SK-N-DZ (cell line): ENCODE data around the gene OSBPL10.

Source experiments
- DNase-seq: peaks from one replicate; pipeline ENCODE4 v3.0.0-alpha.2; 2015; ENCODE audit warnings: low spot score

Gene OSBPL10

DNA sequence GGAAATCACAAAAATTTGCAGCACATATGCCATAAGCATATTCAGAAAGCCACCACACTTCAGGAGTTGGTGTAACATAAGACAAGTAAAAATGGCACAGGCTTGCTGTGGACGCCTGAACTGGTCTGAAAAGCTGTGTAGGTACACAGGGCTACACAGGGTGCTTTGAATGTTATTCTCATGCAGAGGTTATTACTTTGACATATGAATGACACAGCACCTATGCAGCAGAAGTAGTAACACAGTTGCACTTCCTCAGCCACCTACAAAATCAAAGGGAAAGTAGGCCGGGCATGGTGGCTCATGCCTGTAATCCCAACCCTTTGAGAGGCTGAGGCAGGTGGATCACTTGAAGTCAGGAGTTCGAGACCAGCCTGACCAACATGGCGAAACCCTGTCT is 54.5 kb downstream of the OSBPL10 start:
- DNase-seq: no peak

DNA sequence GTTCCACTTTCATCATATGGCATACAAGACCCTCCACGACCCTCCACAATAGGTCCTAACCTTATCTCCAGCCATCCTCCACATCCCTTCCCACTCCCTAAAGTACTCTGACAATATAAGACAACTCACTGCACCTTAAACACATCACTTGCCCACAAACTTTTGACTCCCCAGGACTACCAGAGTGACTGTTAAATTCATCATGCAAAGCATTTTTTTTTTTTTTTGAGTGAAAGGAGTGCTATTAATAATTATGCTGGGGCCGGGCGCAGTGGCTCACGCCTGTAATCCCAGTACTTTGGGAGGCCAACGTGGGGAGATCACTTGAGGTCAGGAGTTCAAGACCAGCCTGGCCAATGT is 55.8 kb downstream of the OSBPL10 start:
- DNase-seq: no peak

DNA sequence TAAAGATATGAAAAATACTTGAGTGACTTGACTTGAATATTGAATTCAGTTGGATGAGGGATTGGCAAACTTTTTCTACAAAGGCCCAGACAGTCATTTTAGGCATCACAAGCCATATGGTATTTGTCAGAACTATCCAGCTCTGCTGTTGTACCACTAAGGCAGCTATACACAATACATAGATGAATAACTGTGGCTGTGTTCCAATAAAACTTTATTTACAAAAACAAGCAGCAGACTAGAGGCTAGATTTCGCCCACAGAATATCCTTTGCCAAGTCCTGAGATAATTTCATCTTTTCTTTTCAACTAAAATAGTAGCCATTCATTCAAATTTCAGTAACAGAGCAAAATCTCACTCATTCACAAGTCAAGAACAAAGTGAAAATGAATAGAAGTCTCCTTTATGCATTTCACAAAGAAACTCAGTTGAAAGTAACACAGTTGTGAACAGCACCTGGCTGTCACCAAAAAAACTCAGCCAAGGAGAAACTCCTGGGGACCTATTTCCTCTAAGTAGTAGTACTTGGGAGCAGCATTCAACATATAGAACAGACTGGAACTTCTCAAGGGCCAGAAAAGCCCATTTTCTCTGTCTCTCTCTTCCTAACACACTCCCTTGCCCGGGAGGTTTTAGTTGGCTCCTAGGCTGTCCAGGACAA is 56.3 kb downstream of the OSBPL10 start:
- DNase-seq: no peak

DNA sequence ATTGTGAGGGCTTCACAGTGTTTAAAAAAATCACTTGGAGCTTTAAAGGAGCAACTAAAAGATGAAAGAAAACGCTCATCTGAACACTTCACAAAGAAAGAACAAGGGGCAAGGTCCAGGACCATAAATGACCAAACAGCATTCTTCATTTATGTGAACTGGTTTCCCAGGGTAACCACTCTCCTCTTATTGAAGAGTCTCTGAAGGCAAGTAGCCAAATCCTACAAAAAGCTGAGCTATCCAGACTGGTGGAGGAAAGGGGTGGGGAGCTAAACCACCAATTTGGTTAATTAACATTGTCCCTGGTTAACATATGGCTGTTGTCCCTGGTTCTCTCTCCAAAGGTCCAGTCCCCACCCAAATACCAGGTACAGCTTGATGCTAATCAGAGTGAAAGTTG is 58.1 kb downstream of the OSBPL10 start:
- no peak for DNase-seq

DNA sequence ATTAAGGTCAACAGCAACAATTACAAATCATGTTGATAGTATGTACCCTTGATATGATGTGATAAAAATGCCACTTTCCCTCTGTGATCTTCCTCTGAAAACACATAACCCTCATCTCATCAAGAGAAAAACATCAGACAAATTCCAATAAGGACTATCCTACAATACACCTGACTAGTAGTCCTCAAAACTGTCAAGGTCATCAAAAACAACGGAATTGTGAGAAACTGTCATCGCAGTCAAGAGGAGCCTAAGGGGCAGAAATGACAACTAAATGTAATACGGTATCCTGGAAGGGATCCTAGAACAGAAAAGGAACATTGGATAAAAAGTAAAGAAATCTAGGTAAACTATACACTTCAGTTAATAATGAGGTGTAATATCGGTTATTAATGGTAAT is 59.2 kb downstream of the OSBPL10 start:
- no peak for DNase-seq

DNA sequence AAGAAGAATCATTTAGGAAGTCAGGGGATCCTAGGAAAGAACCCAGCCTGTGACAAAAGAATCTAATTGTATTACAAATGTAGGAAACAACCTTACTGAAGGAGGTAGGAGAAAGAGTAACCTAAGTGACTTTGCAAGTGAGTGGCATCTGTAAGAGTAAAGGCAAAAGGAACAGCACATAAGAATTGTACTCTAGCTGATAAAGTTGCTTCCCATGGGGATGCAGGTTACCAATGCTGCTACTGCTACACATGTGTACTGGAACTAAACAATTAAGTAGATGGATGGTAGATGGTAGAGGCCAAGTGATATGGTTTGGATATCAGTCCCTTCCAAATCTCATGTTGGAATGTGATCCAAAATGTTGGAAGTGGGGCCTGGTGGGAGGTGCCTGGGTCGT is 60.8 kb downstream of the OSBPL10 start:
- no peak for DNase-seq

DNA sequence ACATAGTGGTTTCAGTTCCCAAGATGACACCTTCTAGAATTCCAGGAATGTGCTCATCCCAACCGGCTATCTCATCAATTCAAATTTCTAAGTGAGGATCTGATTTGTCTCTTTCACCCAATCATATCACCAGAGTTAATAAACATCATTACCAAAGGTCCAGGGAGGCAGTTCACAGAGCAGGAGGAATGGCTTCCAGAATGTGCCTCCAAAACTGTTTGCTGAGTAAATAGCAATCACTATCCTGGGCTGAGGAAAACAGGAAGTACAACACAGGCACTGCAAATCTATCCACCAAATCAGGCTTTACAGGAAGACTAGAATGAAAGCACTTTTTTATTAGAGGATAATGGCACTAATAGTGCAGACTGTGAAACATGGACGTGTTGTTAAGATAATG is 61.5 kb downstream of the OSBPL10 start:
- no peak for DNase-seq

DNA sequence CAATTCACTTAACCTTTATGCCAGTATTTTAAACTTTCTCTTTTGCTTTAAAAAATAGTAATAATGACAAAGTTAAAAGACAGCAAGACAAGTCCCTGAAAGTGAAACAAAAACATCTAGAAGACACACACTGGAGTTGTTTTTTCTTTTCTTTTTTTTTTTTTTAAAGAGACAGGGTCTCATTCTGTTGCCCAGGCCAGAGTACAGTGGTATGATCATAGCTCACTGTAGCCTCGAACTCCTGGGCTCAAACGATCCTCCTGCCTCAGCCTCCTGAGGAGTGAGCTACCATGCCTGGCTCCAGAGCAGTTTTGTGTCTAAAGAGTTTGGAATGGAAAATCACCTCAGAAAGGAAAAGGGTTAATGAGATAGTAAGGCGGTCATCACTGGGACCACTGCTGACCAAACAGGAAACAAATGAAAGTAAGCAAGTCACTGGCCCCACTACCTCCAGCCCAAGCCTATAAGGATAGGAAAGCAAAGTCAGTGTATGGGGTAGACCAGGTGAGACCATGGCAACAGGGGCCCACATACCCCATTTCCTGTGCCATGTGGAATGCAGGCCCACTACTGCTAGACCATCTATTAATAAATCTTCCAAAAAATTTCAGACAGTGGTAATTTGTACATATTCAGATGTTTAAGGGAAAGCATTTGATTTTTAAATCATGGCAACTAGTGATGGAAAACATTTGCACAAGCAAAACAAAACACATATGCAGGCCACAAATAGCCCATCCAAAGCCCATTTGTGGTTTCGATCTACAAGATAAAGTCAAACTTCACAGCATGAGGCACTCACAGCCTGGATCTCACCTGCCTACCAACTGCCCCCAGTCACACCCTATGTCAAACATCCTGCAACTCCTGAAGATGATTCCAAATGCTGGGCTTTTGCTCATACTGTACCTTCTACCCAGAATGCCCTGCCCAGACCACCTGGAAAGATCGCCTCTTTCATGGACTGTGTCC is 62.6 kb downstream of the OSBPL10 start:
- no peak for DNase-seq

DNA sequence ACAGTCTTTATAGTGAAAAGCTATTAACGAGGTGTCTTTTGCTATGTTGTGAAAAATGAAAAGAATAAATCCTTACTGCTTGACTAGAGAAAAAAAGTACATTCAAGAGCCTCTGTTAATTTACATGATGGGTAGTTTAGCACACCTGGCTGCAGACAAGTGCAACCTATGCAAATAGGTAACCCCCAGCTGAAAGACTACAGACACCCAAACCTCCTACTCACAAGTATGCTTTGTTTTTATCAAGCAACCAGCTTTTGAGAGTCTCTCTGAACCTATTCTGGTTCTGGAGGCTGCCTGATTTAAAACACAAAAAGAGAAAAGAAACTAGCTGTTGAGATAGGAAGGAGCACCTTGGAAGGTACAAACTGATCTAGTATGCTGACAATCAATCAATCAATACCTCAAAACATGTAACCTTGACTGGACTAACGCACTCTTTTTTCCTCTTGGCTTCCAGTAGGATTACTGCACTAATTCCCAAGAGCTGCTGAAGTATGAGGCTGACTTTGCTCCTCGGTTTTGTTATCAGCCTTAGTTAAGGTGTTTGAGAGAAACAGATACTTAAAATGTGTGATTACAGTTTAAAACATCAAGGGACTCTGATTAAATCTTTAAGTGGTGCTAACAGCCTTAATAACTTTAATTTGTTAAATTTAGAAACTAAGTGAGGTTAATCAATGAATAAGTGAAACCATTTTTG is 63.6 kb downstream of the OSBPL10 start:
- DNase-seq: no peak

DNA sequence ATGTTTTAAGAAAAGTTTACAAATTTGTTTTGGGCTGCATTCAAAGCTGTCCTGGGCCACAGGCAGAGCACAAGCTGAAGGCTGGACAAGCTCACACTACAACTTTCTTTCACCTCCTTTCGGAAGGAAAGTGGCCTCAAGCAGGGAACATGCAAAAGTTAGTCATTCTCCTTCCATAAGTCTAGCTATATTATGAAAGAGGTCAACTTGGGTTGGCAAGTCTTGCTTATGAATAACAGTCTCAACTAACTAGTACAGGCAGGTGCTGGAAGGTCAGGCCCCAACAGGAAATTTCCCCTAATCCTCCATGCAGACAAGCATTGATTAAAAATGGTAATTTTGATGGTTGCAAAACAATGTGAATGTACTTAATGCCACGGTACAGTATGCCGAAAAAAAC is 69.4 kb downstream of the OSBPL10 start:
- DNase-seq: no peak

DNA sequence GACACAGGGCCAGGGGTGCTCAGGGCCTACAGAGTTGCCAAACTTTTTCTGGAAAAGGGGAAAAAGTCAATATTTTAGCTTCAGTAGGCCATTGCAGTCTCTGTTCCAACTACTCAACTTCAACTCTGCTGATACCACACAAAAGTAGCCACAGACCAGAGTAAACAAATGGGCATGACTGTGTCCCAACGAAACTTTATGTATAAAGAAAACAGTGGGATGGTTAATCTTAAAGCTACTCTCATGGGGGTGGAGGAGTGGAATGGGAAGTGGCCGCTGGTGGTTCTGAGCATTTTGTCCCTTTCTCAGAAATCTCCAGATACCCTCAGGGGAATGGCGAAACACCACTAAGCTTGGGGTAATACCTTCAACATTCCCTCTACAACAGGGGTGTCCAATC is 69.9 kb downstream of the OSBPL10 start:
- no peak for DNase-seq

DNA sequence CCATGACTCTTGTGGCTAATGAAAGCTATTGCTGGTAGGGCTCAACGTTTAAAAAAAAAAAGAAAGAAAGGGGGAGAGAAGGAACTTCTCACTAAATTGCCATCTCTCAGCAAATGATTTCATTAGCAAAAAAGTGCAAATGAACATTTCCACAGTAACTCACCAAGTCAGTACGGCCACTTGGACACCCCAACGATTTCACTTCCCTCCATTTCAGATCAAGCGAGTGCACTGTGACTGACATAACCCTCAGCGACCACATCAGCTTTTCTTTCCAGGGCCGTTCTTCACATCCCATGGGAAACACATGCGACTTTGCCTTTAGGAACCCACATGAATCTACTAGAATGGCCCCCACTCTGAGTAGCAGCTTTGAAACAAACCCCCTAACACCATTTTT is 71.6 kb downstream of the OSBPL10 start:
- no peak for DNase-seq

DNA sequence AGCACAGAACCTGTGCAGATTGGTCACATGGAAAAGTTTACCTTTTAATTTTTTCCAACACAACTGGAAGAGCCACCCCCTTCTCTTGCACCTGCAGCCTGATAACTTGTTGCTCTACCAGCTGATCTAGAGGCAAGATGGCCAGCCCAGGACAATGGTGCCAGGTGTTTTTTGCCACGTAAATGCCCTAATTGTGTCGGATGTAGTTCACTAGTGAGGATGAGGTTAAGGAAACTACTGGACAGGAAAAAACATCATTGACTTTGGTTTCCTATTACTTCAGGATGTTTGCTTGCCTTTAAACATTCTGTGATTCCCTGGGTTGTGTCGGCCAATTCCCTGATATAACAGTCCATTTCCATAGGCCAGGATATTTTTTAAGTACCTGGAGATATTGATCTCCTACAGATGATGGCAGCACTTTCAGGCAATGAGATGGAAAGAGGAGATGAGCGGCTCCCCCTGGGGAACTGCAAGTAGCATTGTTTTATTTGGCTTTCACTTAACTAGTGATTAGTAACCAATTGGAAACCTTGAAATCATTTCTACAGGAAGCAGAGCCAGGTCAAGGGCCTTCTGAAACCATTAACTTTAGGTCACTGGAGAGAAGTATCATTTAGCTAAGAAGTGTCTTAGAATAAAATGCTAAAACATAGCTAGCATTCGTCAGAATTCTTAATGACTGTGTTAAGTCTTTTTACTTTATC is 72.5 kb downstream of the OSBPL10 start:
- no peak for DNase-seq

DNA sequence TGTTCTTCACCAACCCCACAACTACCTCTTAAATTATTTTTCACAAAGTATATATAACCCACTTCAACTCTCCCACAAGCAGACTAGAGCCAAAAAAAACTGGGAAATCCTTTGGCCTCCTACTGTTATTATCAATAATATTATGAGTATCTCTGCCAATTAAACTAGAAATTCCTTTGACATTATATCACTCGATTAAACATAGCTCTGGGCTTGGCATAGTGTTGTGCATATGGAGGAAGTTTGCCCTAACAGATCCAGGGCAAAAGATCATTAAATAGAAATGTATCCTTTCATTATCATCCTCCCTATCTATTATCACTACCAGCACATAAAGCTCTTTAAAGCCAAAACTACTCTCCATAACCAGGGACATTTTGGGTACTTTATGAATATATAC is 74.9 kb downstream of the OSBPL10 start:
- DNase-seq: no peak

DNA sequence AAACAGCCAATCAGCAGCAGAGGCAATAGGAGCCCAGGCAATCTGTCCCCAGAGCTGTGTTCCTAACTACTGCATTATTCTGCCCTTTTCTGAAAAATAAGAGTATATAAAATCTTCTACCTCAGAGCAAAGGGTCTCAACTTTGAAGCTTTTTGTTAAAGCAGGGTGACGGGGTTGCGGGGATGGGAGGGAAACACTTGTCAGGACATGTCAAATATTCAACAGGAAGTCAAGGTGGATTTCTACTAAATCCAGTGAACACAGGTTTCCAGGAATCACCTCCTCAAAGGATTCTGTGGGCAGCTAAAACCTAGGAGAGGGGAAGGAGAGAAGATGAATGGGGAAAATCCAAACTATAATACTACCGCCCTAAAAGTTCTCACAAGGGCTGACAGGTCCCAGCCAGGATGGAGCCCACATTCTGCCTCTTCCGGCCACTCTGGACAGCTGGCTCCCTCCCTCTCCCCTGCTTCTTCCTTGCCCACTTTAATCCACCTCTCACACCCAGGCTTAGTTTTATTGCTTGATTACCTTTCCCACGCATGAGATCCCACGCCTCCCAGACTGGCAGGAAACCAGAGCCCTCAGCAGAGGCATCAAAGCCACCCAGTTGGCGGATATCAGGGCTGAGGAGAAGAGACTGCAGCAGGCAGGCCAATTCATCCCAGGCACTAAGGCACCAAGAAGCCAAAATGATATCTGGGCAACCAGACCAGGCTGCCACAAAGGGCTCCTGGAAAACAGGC is 77.2 kb downstream of the OSBPL10 start:
- DNase-seq: no peak

DNA sequence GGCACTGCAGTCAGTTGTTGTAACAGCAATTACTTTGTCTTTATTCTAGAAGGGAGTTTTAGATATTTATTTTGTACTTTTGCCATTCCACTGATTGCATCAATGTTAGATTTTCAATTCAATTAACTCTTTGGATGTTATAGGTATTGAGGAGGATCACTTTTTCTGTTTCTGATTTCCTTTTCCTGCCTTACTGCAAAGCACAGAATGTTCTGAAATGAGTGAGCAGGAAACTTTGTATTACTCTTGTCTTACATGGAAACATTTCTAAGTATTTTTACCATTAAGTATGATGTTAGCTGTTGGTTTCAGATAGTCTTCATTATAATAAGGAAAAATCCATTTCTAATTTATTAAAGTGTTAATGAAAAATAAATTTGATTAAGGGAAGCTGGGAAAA is 80.5 kb downstream of the OSBPL10 start:
- DNase-seq: no peak

DNA sequence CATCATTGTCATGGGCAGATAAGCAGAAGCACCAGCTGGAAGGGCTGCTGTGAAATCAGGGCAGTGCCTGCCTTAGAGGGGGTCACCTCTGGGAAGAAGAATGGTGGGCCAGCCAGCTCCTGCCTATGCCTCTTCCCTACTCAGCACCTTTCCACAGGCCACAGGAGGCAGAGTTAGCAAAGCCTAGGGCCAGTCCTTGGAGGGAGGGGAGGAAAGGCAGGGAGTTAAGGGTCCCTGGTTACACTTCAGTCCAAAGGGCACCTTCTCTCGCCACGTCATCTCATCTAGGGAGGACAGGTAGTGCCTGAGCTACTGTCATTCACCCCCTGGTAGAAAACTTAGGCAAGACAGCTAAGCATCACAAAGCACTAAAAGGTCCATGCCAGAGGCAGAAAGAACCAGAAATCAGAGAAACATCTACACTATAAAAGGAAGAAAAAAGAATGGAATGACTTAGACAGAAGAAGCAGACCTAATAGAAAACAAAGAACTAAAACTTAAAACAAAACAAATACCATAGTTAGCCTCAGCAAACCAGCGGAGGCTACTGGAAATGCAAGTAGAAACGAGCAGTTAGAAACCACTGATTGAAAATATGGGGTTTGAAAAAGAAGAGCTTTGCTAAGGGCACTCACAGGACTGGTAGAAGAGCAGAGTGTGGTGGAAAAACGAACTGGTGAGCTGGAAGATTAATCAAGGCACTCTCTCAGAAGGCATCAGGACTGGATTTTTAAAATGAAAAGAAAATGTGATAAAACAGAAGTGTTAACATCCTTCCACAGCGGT is 84.2 kb downstream of the OSBPL10 start:
- DNase-seq: no peak

DNA sequence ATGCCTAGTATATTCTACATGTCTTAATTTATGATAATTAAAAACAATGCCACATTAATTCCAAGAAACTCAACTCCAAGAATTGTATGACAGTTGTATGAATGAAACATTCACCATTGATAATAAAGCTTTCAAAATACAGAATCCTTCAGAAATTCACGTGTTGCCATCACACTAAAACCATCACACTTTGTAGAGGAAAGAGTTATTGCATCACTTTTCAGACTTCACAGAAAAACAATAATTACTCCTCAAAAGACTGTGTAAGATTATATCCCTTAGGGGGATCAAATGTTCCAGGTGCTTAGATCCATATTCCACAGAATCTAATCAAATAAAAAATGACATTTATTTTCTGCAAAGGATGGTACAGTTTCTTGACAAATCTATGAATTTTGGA is 85.0 kb downstream of the OSBPL10 start:
- DNase-seq: no peak

DNA sequence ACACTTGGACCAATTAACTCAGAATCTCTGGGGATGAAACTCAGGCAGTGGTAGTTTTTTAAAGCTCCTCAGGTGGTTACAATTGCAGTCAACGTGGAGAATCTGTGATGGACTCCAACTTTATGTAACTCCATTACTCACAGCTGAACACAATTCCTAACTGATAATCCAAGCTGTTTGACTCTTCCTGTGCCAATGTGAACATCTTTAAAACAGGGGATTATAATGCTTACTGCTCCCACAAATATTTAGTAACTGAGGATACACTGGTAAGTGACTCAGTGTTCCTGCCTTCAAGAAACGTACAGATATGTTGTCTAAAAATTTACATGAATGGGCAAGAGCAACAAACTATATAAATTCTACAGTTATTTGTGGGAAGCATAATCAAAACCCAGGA is 85.6 kb downstream of the OSBPL10 start:
- DNase-seq: no peak

DNA sequence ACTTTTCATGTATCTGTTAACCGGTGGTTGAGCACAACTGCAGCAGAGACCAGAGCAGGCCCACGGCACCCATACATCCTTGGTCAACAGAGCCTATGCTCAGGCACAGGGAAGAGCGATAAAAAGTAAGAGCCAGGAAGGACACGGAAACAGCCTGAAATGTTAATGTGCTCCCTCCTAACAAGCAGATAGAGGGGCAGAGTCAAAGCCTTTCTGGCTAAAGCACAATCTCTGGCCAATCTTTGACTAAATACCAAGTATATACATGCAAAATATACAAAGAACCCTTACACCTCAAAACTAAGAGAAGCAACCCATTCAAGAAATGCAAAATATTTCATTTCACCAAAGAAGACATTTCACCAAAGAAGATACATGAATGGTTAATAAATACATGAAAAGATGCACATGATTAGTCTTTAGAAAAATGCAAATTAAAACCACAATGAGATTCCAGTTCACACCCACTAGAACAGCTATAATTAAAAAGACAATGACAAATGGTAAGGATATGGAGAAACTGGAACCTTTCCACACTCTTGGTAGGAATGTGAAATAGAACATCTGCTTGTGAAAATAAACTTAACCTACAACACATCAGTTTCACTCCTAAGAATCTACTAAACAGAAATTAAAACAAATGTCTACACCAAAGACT is 88.0 kb downstream of the OSBPL10 start:
- no peak for DNase-seq
